Vagina (tissue), 2 donors: ENCODE measurements around the gene NT5DC4. TPM values are rescaled to one million over a fixed set of nuclear protein-coding genes. Genes with fewer than 3 reads are reported as not detected.

ENCODE experiments used
- DNase-seq, 2 donors: peaks; one replicate each; pipeline ENCODE4 v3.0.0-alpha.2; 2017; ENCODE audit errors: extremely low spot score in 2 of 2
- H3K27ac ChIP-seq: fragments of 200-600 bp; sonication (generic); one replicate; pipeline ENCODE4 v1.5.1; 2019
- H3K27me3 ChIP-seq: fragments of 200-600 bp; sonication (generic); one replicate; pipeline ENCODE4 v1.5.1; 2019
- H3K36me3 ChIP-seq, 2 donors: fragments of 200-600 bp; sonication (generic); one replicate each; pipeline ENCODE4 v1.5.1; 2017 to 2019
- H3K4me1 ChIP-seq: fragments of 200-600 bp; sonication (generic); one replicate; pipeline ENCODE4 v1.5.1; 2019
- H3K4me3 ChIP-seq, 2 donors: fragments of 200-600 bp; sonication (generic); 1 replicate in 1 of 2; 2 replicates in 1 of 2; pipeline ENCODE4 v1.5.1; 2016 to 2019
- H3K9me3 ChIP-seq: fragments of 200-600 bp; sonication (generic); one replicate; pipeline ENCODE4 v1.5.1; 2019
- CTCF ChIP-seq, 3 experiments: fragments of 450-650 bp in 2 of 3; fragments of 200-600 bp in 1 of 3; sonication (generic) in 1 of 3; IDR thresholded peaks; one replicate each; pipeline ENCODE4 v1.5.1; 2017 to 2019; ENCODE audit warnings: antibody characterized with exemption in 3 of 3, mild to moderate bottlenecking in 2 of 3, moderate library complexity in 2 of 3
- POLR2A ChIP-seq, 2 donors: fragments of 450-650 bp; IDR thresholded peaks; one replicate each; pipeline ENCODE4 v1.6.1; 2017; ENCODE audit warnings: antibody characterized with exemption in 2 of 2, mild to moderate bottlenecking in 2 of 2, moderate library complexity in 2 of 2
- POLR2AphosphoS5 ChIP-seq, 2 donors: sonication (generic); formaldehyde crosslinking; IDR thresholded peaks; one replicate each; pipeline ENCODE4 v1.9.0; 2017; ENCODE audit warnings: antibody characterized with exemption in 2 of 2, mild to moderate bottlenecking in 2 of 2, low read depth in 1 of 2; ENCODE audit not compliant: insufficient read depth in 1 of 2
- intact Hi-C: fragments of 100-400 bp; cut with DNase I; formaldehyde crosslinking; loops from one replicate; pipeline ENCODE4 v1.15.1; 2023
- total RNA-seq: library from RNA; depleted of rRNA; stranded (reverse); fragments of >200 nt; gene quantifications from one replicate; pipeline ENCODE4 v1.2.3, GENCODE V29; 2016

NT5DC4 gene
- total RNA-seq, 1 donor from 2014 or later: not detected

GRCh38 chr2:112698834-112699515, 21.8 kb upstream of the NT5DC4 start:
- H3K36me3 ChIP-seq: no peaks in the 10 kb centered on the region
- H3K4me3 ChIP-seq: no peak overlapping the region
- H3K27me3 ChIP-seq: no peaks in the 10 kb centered on the region
- intact Hi-C loops: no loop called here
- H3K4me1 ChIP-seq: no peaks in the 10 kb centered on the region
- H3K9me3 ChIP-seq: no peaks in the 10 kb centered on the region
- no peak for TF ChIP-seq POLR2A (IDR thresholded peaks at IDR 0.05)
- TF ChIP-seq POLR2AphosphoS5 (IDR thresholded peaks at IDR 0.05; ENCODE audit: insufficient read depth in 1 of 2, low read depth in 1 of 2): no peak
- TF ChIP-seq CTCF (IDR thresholded peaks at IDR 0.05): no peak
- no peak overlapping the region for H3K27ac ChIP-seq
- no peak for DNase-seq

- Histone ChIP-seq H3K27ac (no peak overlapping the region), H3K4me1 (no peaks in the 10 kb centered on the region), H3K9me3 (no peaks in the 10 kb centered on the region), H3K27me3 (no peaks in the 10 kb centered on the region), H3K4me3 (no peak overlapping the region), H3K36me3 (no peaks in the 10 kb centered on the region)
- TF ChIP-seq POLR2A (IDR thresholded peaks at IDR 0.05) (no peak), POLR2AphosphoS5 (IDR thresholded peaks at IDR 0.05; ENCODE audit: insufficient read depth in 1 of 2, low read depth in 1 of 2) (no peak), CTCF (IDR thresholded peaks at IDR 0.05) (no peak)
- no peak for DNase-seq
- intact Hi-C loops: no loop called here
These were observed 20.7 kb upstream of the NT5DC4 start for GRCh38 chr2:112699984-112700667.

GRCh38 chr2:112701052-112701451, 19.8 kb upstream of the NT5DC4 start:
- Histone ChIP-seq H3K27ac (no peak overlapping the region), H3K4me3 (no peak overlapping the region), H3K36me3 (no peaks in the 10 kb centered on the region), H3K9me3 (no peaks in the 10 kb centered on the region), H3K4me1 (no peaks in the 10 kb centered on the region), H3K27me3 (no peaks in the 10 kb centered on the region)
- intact Hi-C loops: no loop called here
- no peak for TF ChIP-seq POLR2AphosphoS5 (IDR thresholded peaks at IDR 0.05; ENCODE audit: insufficient read depth in 1 of 2, low read depth in 1 of 2)
- no peak for TF ChIP-seq CTCF (IDR thresholded peaks at IDR 0.05)
- TF ChIP-seq POLR2A (IDR thresholded peaks at IDR 0.05): no peak
- DNase-seq: no peak

GRCh38 chr2:112703684-112704083, 17.1 kb upstream of the NT5DC4 start:
- DNase-seq: no peak
- H3K4me1 ChIP-seq: no peaks in the 10 kb centered on the region
- no peaks in the 10 kb centered on the region for H3K36me3 ChIP-seq
- H3K9me3 ChIP-seq: no peaks in the 10 kb centered on the region
- H3K27ac ChIP-seq: no peak overlapping the region
- TF ChIP-seq POLR2A (IDR thresholded peaks at IDR 0.05) (no peak), CTCF (IDR thresholded peaks at IDR 0.05) (no peak), POLR2AphosphoS5 (IDR thresholded peaks at IDR 0.05; ENCODE audit: insufficient read depth in 1 of 2, low read depth in 1 of 2) (no peak)
- no peak overlapping the region for H3K4me3 ChIP-seq
- no peaks in the 10 kb centered on the region for H3K27me3 ChIP-seq
- intact Hi-C loops: no loop called here

GRCh38 chr2:112705575-112705974, 15.2 kb upstream of the NT5DC4 start:
- intact Hi-C loops: no loop called here
- Histone ChIP-seq H3K4me1 (no peaks in the 10 kb centered on the region), H3K36me3 (no peaks in the 10 kb centered on the region), H3K4me3 (no peak overlapping the region), H3K9me3 (no peaks in the 10 kb centered on the region), H3K27ac (no peak overlapping the region), H3K27me3 (no peaks in the 10 kb centered on the region)
- DNase-seq: peak in 1 of 2 donors; percentile 56
- TF ChIP-seq POLR2AphosphoS5 (IDR thresholded peaks at IDR 0.05; ENCODE audit: insufficient read depth in 1 of 2, low read depth in 1 of 2) (no peak), POLR2A (IDR thresholded peaks at IDR 0.05) (no peak), CTCF (IDR thresholded peaks at IDR 0.05) (no peak)
